Small intestine (tissue), 7 donors: ENCODE results near the gene UCN2. TPM values are rescaled to one million over a fixed set of nuclear protein-coding genes. Genes with fewer than 3 reads are reported as not detected.

ENCODE experiments used
- DNase-seq, 2 donors: peaks; one replicate each; pipeline versions ENCODE4 v3.0.0 to v3.0.0-alpha.2; 2013
- FAIRE-seq: peaks from 2 replicates; lab custom pipeline; 2012; peaks lifted over from hg19 to GRCh38; lab: Jason Lieb, UNC
- H3K27ac ChIP-seq, 3 donors: one replicate each; pipeline ENCODE4 v1.5.1; 2013; ENCODE audit warnings: low read length in 2 of 3, mild to moderate bottlenecking in 2 of 3, control low read depth in 1 of 3, inconsistent platforms in 1 of 3, low read depth in 1 of 3, moderate library complexity in 1 of 3
- H3K27me3 ChIP-seq, 3 donors: one replicate each; pipeline ENCODE4 v1.6.1; 2013; ENCODE audit warnings: low read length in 3 of 3, inconsistent platforms in 1 of 3; ENCODE audit not compliant: control insufficient read depth in 3 of 3, insufficient read depth in 3 of 3
- H3K36me3 ChIP-seq, 3 donors: one replicate each; pipeline ENCODE4 v1.6.1; 2013; ENCODE audit warnings: low read length in 3 of 3, inconsistent platforms in 1 of 3, low read depth in 1 of 3, mild to moderate bottlenecking in 1 of 3, moderate library complexity in 1 of 3; ENCODE audit not compliant: control insufficient read depth in 3 of 3, insufficient read depth in 2 of 3
- H3K4me1 ChIP-seq, 3 donors: one replicate each; pipeline ENCODE4 v1.6.1; 2013; ENCODE audit warnings: low read length in 2 of 3, inconsistent platforms in 1 of 3, low read depth in 1 of 3, mild to moderate bottlenecking in 1 of 3, moderate library complexity in 1 of 3; ENCODE audit not compliant: control insufficient read depth in 3 of 3, insufficient read depth in 2 of 3
- H3K4me3 ChIP-seq, 3 donors: one replicate each; pipeline ENCODE4 v1.5.1; 2013; ENCODE audit warnings: low read length in 3 of 3, control low read depth in 1 of 3, inconsistent platforms in 1 of 3, low read depth in 1 of 3, mild to moderate bottlenecking in 1 of 3, moderate library complexity in 1 of 3
- H3K9me3 ChIP-seq, 2 donors: one replicate each; pipeline ENCODE4 v1.6.1; 2013; ENCODE audit warnings: low read depth in 1 of 2, low read length in 1 of 2; ENCODE audit not compliant: control insufficient read depth in 2 of 2, insufficient read depth in 1 of 2
- WGBS, 3 donors: extraction: QIAGEN DNeasy Blood & Tissue Kit; methylation state at CpG; one replicate each; pipeline ENCODE4 v1.1.7; 2013; 5-methylcytosine and 5-hydroxymethylcytosine counted together
- polyA plus RNA-seq, 4 donors: library from polyadenylated mRNA; stranded (reverse) in 3 of 4; unstranded in 1 of 4; fragments of 200-250 nt in 3 of 4; fragments of 120-200 nt in 1 of 4; gene quantifications; one replicate each; pipeline versions ENCODE4 v1.2.1 to v1.2.3, GENCODE V29; 2013
- donor health status: healthy with polysubstance abuse.
- donor health status: control.
- donor health status: control.
- donor health status: Bipolar disorder and iron deficiency.
- donor health status: healthy.

UCN2 gene
- polyA plus RNA-seq, 4 donors = 0.13 to 0.65 TPM; not detected in 2

DNA sequence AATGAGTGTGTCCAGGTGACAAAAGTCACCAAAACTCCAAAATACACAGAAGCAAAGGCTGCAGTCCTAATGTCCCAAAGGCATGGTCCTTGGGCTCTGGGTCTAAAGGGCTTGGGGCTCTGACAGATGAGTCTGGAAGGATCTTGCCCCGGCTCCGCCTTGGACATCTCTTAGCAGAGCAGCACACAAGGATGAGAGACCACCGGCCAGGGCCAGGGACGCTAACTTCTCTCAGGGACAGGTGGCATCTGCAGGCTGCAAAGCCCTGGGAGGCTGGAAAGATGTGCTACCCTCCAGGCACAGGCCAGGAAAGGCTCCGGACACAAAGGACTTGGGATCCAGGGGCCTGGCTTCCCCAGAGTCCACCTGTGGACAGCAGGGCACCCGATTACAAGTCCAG lies 45.5 kb downstream of the UCN2 start:
- FAIRE-seq (no peak), DNase-seq (no peak)
- no peak overlapping the region for H3K27ac ChIP-seq
- peaks cover 0 to 42% (median 3%) of the 10 kb centered on the region in 3 donors for H3K36me3 ChIP-seq
- H3K9me3 ChIP-seq = no peaks in the 10 kb centered on the region
- no peak overlapping the region for H3K4me3 ChIP-seq
- no peaks in the 10 kb centered on the region for H3K27me3 ChIP-seq
- H3K4me1 ChIP-seq = no peaks in the 10 kb centered on the region
- WGBS, 3 donors = 89 to 93% (median 90%) methylated on average over 6 of the region's 6 CpGs

DNA sequence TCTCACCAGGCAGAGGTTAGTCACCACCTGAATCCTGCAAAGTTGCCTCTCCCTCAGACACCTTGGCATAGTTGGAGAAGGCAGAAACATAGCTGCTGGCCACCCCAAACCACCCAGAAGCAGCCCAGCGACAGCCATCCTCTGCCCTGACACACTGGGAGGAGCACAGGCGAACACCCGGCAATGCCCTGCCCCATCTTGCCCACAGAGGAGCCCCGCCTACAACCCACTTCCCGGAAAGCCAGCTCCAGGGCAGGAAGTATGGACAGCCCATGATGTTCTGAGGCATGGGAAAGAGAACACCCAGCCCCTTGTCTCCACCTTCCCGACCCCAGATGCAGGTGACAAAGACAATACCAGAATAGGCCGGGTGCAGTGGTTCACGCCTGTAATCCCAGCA lies 47.0 kb downstream of the UCN2 start:
- no peaks in the 10 kb centered on the region for H3K27me3 ChIP-seq
- peaks cover 0 to 32% (median 3%) of the 10 kb centered on the region in 3 donors for H3K36me3 ChIP-seq
- H3K9me3 ChIP-seq = no peaks in the 10 kb centered on the region
- no peak overlapping the region for H3K27ac ChIP-seq
- FAIRE-seq (no peak), DNase-seq (no peak)
- WGBS, 3 donors = 67 to 77% (median 70%) methylated on average over 8 of the region's 8 CpGs
- H3K4me1 ChIP-seq = no peaks in the 10 kb centered on the region
- H3K4me3 ChIP-seq = no peak overlapping the region

DNA sequence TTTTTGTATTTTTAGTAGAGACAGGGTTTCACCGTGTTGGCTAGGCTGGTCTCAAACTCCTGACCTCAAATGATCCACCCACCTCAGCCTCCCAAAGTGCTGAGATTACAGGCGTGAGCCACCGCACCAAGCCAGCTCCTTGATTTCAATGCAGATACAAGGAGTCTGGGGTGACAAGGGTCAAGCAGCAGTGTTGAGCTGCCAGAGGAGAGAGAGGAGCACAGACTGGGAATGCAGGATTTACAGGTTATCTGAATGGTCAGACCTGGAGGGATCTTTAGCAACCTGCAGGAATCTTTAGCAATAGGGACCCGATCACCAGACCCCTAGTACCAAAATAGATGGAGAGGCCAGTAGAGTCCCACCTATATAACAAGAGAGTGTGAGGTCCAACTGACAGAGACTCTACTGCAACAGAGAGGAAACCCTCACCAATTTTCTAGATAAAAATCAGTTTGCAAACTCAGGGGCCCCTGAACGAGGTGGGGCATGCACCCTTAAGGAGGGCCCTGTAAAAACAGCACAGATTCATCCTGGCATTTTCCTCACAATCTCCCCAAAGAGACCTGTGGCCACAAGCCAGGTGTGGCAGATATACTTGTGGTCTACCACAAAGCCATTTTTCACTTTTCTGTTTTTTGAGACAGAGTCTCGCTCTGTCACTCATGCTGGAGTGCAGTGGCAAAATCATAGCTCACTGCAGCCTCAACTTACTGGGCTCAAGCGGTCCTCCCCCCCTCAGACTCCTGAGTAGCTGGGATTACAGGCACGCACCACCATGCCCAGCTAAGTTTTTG lies 49.0 kb downstream of the UCN2 start:
- no peak overlapping the region for H3K27ac ChIP-seq
- peaks cover 0 to 19% (median 3%) of the 10 kb centered on the region in 3 donors for H3K36me3 ChIP-seq
- WGBS, 3 donors = 75 to 83% (median 80%) methylated on average over 8 of the region's 8 CpGs
- no peak for FAIRE-seq
- no peaks in the 10 kb centered on the region for H3K9me3 ChIP-seq
- H3K4me3 ChIP-seq = no peak overlapping the region
- DNase-seq = no peak
- H3K4me1 ChIP-seq = no peaks in the 10 kb centered on the region
- H3K27me3 ChIP-seq = no peaks in the 10 kb centered on the region

Other genes with a start within 250 kb of the UCN2 start
- not detected for gene SPINK8, start 230.1 kb downstream of the UCN2 start, polyA plus RNA-seq
- gene FBXW12, start 191.6 kb downstream of the UCN2 start, polyA plus RNA-seq = under 1 TPM in 1 of 4 donors, not detected in 3; 0.16 TPM
- gene PLXNB1, start 133.7 kb downstream of the UCN2 start, polyA plus RNA-seq = 100 to 1,000 TPM in 1 of 4 donors, 10 to 100 TPM in 3; 56.5 to 129 (median 60.4) TPM
- gene CCDC51, start 123.7 kb downstream of the UCN2 start, polyA plus RNA-seq = 10 to 100 TPM; 11.1 to 22.6 (median 21.7) TPM
- gene TMA7, start 123.5 kb downstream of the UCN2 start, polyA plus RNA-seq = 100 to 1,000 TPM; 292 to 744 (median 524) TPM
- 1 to 10 TPM; 1.1 to 6.8 (median 3.2) TPM for gene ATRIP, start 117.0 kb downstream of the UCN2 start, polyA plus RNA-seq
- 100 to 1,000 TPM in 2 of 4 donors, 10 to 100 TPM in 2; 68.2 to 220 (median 106) TPM for gene SHISA5, start 59.6 kb downstream of the UCN2 start, polyA plus RNA-seq
- 10 to 100 TPM; 11.3 to 44.5 (median 19.1) TPM for gene PFKFB4, start 7.0 kb downstream of the UCN2 start, polyA plus RNA-seq
- gene COL7A1, start 31.5 kb upstream of the UCN2 start, polyA plus RNA-seq = 100 to 1,000 TPM in 1 of 4 donors, 10 to 100 TPM in 2, 1 to 10 TPM in 1; 8.0 to 120 (median 19.3) TPM
- 100 to 1,000 TPM; 291 to 692 (median 452) TPM for gene UQCRC1, start 45.9 kb upstream of the UCN2 start, polyA plus RNA-seq
- under 1 TPM in 2 of 4 donors, not detected in 2; 0.21 to 0.24 TPM for gene TMEM89, start 58.0 kb upstream of the UCN2 start, polyA plus RNA-seq
- 10 to 100 TPM; 14.3 to 74.0 (median 30.4) TPM for gene SLC26A6, start 71.7 kb upstream of the UCN2 start, polyA plus RNA-seq
- gene CELSR3, start 99.1 kb upstream of the UCN2 start, polyA plus RNA-seq = 1 to 10 TPM in 2 of 4 donors, under 1 TPM in 2; 0.27 to 2.8 (median 1.1) TPM
- gene NCKIPSD, start 122.1 kb upstream of the UCN2 start, polyA plus RNA-seq = 10 to 100 TPM in 3 of 4 donors, 1 to 10 TPM in 1; 8.9 to 16.7 (median 14.5) TPM
- gene IP6K2, start 153.4 kb upstream of the UCN2 start, polyA plus RNA-seq = 100 to 1,000 TPM in 2 of 4 donors, 10 to 100 TPM in 2; 79.5 to 167 (median 108) TPM